NCI-H446 treated with DMSO at 0.1 percent for 48 hours (cell line): ENCODE results near the gene PPL.
"Not testable (repeated sequence)": the region's sequence is repeated elsewhere in the genome, so short reads cannot be mapped to it uniquely, and the experiment has no call there.

Experiments
- DNase-seq: peaks from one replicate; lab custom pipeline; 2025; lab: John Stamatoyannopoulos, UW

PPL gene

GRCh38 chr16:4909825-4910224 lies 27.1 kb downstream of the PPL start:
- no peak for DNase-seq

DNA sequence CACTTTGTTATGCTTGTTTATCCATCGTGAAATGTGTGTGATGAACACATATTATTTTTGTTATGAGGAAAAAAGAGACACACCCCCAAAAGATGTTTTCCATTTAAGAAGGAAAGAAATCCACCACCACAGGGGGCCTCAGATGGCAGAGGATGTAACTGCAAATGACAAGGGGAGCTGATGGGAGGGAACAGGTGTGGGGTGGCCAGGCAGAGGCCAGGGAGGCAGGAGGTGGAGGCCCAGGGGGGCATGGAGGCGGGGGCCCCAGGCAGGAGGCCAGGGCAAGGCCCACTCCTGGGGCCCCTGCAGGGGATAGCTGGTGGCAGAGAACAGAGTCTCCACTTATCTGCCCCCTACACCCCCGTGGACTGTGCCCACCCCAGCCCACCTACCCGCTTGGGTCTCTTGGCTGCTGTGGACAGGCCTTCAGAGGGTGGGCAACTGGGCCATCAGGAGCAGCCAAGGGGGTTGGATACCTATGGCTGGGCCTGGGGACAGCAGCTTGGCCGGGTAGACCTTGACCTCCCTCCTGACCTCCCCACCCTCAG lies 28.0 kb downstream of the PPL start:
- DNase-seq: no peak

- no peak for DNase-seq
Observed at GRCh38 chr16:4904942-4905615, 31.9 kb downstream of the PPL start.

GRCh38 chr16:4904108-4904941 lies 32.6 kb downstream of the PPL start:
- DNase-seq: no peak

DNA sequence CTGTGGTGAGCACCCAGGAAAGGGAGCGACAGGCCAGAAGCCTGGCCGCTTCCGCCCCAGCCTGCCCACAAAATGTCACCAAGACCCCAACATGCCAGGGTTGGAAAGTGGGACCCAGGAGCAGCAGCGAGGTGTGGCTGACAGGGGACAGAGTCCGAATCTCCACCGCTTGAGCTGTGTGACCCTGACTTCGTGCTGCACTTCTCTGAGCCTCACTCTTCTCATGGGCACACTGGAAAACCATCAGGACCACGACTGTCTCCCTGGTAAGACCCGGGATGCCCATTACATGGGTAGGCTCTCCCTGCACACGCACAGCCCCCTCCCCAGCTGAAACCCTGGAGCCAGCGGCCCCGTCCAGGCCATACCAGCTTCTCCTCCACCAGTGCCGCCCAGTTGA lies 34.9 kb downstream of the PPL start:
- no peak for DNase-seq

GRCh38 chr16:4900750-4901149 lies 36.2 kb downstream of the PPL start:
- no peak for DNase-seq

- no peak for DNase-seq
Observed at GRCh38 chr16:4900036-4900435, 36.9 kb downstream of the PPL start.

- no peak for DNase-seq
Observed at GRCh38 chr16:4899474-4899846, 37.5 kb downstream of the PPL start.

DNA sequence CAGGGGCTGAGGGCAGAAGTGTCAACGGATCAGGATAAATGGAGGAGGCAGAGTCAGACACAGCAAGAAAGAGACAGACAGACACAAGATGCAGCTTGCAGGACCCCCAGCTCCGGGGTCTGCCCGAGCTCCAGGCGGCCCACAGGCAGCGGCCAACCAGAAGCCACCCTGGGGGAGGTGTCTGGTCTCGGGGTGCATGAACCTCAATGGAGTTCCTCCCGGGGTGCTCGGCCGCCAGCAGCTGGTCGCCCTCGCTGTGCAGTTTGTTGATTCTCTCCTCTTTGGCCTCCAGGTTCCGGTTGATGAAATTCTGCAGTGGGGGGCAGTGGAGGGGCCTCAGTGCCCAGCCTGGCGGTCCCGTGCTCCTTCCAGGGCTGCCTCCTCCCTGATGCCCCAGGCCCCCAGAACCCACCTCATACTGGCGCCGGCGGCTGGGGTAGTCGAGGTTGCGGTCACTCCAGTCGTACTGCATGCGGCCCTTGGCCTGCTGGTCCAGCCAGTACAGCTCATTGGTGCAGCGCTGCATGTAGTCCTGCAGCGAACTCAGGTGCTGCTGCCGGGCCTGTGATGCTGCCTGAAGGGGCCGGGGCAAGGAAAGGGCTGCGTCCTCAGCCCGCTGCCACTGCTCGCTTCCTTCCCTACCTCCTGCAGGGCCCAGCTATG lies 38.0 kb downstream of the PPL start:
- no peak for DNase-seq

DNA sequence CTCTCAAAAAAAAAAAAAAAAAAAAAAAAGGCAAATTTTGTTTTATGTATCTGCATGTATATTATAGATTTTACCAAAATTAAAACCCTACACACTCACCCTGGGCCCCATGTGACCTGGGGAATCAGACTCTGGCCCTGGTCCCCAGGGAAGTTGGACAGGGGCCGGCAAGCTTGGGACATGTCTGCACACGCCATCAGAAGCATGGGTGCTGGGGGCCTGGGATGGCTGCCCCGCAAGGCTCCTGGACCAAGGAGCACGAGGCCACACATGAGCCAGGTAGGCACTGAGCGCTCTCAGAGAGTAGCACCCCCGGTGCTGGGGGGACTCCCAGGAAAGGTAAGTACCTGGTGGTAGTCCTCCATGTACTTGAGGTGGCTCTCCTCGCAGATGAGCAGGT lies 39.6 kb downstream of the PPL start:
- DNase-seq: no peak

GRCh38 chr16:4896761-4897160 lies 40.2 kb downstream of the PPL start:
- not testable (repeated sequence) for DNase-seq

DNA sequence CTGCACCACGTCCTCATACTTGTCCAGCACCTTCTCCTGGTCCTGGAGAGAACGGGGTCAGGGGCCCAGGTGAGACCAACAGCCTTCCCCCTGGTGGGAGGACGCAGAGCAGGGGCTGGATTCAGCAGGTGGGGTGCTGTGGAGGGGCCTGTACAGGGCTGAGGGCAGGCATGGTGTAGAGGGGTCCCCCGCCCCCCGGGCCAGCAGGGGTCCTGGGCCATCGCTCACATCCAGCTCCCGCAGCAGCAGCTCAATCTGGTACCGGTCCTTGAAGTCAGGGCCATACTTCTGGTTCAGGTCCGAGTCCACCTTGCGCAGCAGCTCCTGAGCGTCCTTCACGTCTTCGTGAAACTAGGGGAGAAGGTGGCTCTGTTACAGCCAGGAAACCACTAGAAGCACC lies 41.6 kb downstream of the PPL start:
- DNase-seq: no peak

- no peak for DNase-seq
Observed at GRCh38 chr16:4894276-4895150, 42.4 kb downstream of the PPL start.

DNA sequence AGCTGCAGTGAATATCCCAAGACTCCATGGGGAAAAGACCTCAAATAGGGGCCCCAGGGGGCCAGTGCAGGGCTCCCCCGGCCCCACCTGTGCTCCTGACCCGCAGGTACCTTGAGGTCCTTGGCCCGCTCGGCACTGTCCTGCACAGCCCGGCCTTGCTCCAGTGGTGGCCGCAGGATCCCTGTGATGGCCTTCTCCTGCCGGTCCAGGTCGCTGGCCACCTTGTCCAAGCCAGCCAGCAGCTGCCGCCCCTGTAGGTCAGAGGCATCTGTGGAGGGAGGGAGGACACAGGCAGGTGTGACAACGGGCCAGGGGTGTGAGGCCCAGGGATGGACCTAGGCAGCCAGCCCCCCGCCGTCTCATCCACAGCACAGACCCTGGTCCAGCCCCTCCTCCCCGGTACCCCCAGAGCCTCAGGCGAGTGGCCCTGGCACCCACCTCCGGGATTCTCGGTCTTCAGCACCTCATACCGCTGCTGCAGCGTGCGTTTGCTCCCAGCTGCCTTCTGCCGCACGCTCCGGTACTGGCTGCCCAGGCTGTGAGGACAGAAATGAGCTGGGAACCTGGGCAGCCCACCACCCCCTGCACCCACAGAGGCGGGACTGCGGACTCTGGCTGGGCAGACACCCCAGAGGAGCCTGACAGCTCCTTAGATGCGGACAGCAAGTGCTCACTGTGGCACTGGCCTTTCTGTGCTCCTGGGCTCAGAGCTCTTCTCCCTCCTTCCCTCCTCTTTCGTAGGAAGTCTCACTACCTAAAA lies 43.7 kb downstream of the PPL start:
- DNase-seq: no peak

- DNase-seq: no peak
Observed at GRCh38 chr16:4892361-4893102, 44.4 kb downstream of the PPL start.

DNA sequence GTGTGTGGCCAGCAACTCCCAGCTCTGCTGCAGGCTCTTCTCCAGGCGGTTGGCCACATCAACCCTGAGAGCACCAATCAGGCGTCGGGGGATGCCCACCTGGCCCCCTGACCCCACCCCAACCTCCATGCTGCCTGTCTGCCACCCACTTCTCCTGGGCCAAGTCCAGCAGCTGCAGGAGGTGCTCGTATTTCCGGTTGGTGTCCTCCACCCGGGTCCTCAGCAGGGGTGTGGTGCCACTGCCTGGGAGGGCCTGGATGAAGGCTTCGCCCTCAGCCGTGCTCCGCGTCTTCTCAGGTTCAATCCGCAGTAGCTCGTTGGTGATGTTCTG lies 45.1 kb downstream of the PPL start:
- DNase-seq: no peak

- no peak for DNase-seq
Observed at GRCh38 chr16:4891097-4891885, 45.7 kb downstream of the PPL start.

DNA sequence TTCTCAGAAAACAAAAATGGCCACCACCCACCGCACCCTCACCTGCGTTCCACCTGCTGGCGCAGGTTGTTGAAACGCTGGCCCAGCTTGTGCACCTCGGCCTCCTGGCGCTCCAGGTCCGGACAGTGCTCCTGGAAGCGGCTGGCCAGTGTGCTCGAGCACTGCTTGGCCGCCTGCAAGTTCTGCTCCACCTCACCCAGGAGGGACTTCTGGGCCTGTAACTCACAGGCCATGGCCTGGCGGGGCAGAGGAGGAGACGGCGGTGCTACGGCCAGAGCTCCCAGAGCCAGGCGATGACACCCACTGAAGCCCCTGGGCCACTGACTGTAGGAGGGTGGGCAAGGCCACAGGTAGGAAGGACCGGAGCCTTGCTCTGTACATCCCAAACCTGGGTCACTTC lies 46.3 kb downstream of the PPL start:
- no peak for DNase-seq

DNA sequence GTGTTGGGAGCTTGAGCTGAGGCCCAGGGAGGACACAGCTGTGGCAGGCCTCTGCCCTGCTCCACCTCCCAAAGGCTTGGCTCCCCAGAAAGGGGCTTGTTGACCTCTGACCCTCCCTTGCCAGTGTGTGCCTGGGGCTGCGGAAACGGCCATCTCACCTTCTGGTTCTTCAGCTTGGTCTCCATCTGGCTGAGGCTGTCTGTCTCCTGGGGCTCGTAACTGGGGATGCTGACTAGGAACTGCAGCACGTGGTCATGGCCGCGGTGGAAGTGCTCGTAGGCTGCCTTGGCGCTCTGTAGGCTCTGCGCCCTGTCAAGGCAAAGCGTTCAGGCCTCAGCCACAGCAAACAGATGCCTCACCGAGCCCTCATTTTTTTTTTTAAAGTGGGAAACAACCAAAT lies 46.9 kb downstream of the PPL start:
- no peak for DNase-seq
